Tibial nerve (tissue), 4 donors: ENCODE results near the gene LIN54.

Experiments
- EP300 ChIP-seq, 2 donors: sonication (generic); formaldehyde crosslinking; IDR thresholded peaks; one replicate each; pipeline ENCODE4 v1.6.1; 2017; ENCODE audit warnings: antibody characterized with exemption in 2 of 2, mild to moderate bottlenecking in 1 of 2
- POLR2A ChIP-seq, 2 donors: fragments of 450-650 bp; IDR thresholded peaks; one replicate each; pipeline ENCODE4 v1.6.1; 2017; ENCODE audit warnings: antibody characterized with exemption in 2 of 2, mild to moderate bottlenecking in 2 of 2, moderate library complexity in 2 of 2
- TF ChIP-seq, protein P1 (sequence below), 5 experiments: fragments of 200-600 bp in 3 of 5; fragments of 450-650 bp in 2 of 5; sonication (generic) in 3 of 5; IDR thresholded peaks; one replicate each; pipeline ENCODE4 v1.5.1; 2016 to 2019; ENCODE audit warnings: antibody characterized with exemption in 5 of 5, mild to moderate bottlenecking in 3 of 5, moderate library complexity in 2 of 5

DNA sequence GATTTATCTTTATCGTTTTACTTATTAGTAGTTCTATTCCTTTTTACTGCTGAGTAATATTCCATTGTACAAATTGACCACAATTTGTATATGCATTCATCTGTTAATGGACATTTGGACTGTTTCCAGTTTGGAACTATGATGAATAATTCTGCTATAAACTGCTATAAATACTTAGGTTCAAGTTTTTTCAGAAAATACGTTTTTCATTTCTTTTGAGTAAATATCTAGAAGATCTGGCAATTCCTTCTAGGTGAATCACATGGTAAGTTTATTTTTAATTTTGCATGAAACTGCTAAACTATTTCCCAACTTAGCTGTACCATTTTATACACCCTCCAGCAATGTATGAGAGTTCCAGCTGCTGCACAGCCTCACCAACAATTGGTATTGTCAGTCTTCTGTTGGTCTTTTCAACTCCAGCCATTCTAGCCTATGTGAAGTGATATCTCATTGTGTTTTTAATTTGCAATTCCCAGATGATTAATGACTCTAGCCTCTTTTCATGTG, 22.2 kb downstream of the LIN54 start:
- TF ChIP-seq, protein P1, sequence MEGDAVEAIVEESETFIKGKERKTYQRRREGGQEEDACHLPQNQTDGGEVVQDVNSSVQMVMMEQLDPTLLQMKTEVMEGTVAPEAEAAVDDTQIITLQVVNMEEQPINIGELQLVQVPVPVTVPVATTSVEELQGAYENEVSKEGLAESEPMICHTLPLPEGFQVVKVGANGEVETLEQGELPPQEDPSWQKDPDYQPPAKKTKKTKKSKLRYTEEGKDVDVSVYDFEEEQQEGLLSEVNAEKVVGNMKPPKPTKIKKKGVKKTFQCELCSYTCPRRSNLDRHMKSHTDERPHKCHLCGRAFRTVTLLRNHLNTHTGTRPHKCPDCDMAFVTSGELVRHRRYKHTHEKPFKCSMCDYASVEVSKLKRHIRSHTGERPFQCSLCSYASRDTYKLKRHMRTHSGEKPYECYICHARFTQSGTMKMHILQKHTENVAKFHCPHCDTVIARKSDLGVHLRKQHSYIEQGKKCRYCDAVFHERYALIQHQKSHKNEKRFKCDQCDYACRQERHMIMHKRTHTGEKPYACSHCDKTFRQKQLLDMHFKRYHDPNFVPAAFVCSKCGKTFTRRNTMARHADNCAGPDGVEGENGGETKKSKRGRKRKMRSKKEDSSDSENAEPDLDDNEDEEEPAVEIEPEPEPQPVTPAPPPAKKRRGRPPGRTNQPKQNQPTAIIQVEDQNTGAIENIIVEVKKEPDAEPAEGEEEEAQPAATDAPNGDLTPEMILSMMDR (IDR thresholded peaks at IDR 0.05): no peak
- TF ChIP-seq POLR2A (IDR thresholded peaks at IDR 0.05): no peak
- TF ChIP-seq EP300 (IDR thresholded peaks at IDR 0.05): no peak
